A549 (cell line): ENCODE data around the gene CNPY4. TPM values are rescaled to one million over a fixed set of nuclear protein-coding genes. Genes with fewer than 3 reads are reported as not detected.

Experiments used
- ATAC-seq, 2 experiments: fragments of 200-7000 bp in 1 of 2; fragments of >200 bp in 1 of 2; cut with Nextera tagmentation in 1 of 2; cut with Tn5 transposase in 1 of 2; 3 replicates each; pipeline versions ENCODE4 v1.8.0 to v1.9.1; 2018 to 2020; ENCODE audit warnings: mild to moderate bottlenecking in 1 of 2, moderate library complexity in 1 of 2
- CTCF ChIA-PET: fragments of 300-600 bp; sonication (Branson Sonifier 250); formaldehyde crosslinking; extraction: SDS; loops from one replicate; lab custom pipeline; 2021; ENCODE audit warnings: antibody characterized with exemption, inconsistent platforms; lab: Yijun Ruan, JAX
- POLR2A ChIA-PET: fragments of 350-600 bp; formaldehyde crosslinking; extraction: SDS; loops from one replicate; lab custom pipeline; 2021; ENCODE audit warnings: antibody characterized with exemption, inconsistent platforms; lab: Yijun Ruan, JAX
- DNase-seq, 2 experiments: peaks; one replicate each; pipeline versions ENCODE4 v3.0.0 to v3.0.0-alpha.2; 2011 to 2016; ENCODE audit warnings: low read depth in 1 of 2, low spot score in 1 of 2
- FAIRE-seq: peaks from 2 replicates; lab custom pipeline; 2011; peaks lifted over from hg19 to GRCh38; lab: Jason Lieb, UNC
- H3K27ac ChIP-seq, 2 experiments: fragments of >200 bp; sonication (Bioruptor Twin); formaldehyde crosslinking; 3 replicates each; pipeline ENCODE4 v1.5.1; 2016 to 2017
- H3K4me1 ChIP-seq: fragments of >200 bp; sonication (Bioruptor Twin); formaldehyde crosslinking; 3 replicates; pipeline ENCODE4 v1.6.1; 2016
- H3K4me2 ChIP-seq: fragments of >200 bp; sonication (Bioruptor Twin); formaldehyde crosslinking; 3 replicates; pipeline ENCODE4 v1.6.1; 2016
- H3K4me3 ChIP-seq: fragments of >200 bp; sonication (Bioruptor Twin); formaldehyde crosslinking; 3 replicates; pipeline ENCODE4 v1.5.1; 2016
- H3K9me3 ChIP-seq: fragments of >200 bp; sonication (Bioruptor Twin); formaldehyde crosslinking; 3 replicates; pipeline ENCODE4 v1.6.1; 2016
- ATOH8 ChIP-seq: fragments of 250-450 bp; sonication (Bioruptor Pico); IDR thresholded peaks from 2 replicates; pipeline ENCODE4 v1.5.0; 2020; ENCODE audit warnings: low read depth, mild to moderate bottlenecking, moderate library complexity
- BHLHE40 ChIP-seq: IDR thresholded peaks from 2 replicates; pipeline ENCODE4 v1.6.1; 2012; ENCODE audit warnings: low read depth, low read length, inconsistent platforms
- CBX2 ChIP-seq: fragments of 200-600 bp; sonication (generic); IDR thresholded peaks from 2 replicates; pipeline ENCODE4 v1.6.1; 2016; ENCODE audit warnings: low read depth, mild to moderate bottlenecking, borderline replicate concordance
- CEBPB ChIP-seq, 2 experiments: fragments of >200 bp in 1 of 2; sonication (Bioruptor Twin) in 1 of 2; formaldehyde crosslinking in 1 of 2; IDR thresholded peaks; 2 replicates each; pipeline ENCODE4 v1.6.1; 2012 to 2016
- CHD2 ChIP-seq: fragments of 150-350 bp; IDR thresholded peaks from 2 replicates; pipeline ENCODE4 v1.6.1; 2014; ENCODE audit warnings: low read length; ENCODE audit not compliant: partially characterized antibody
- CHD4 ChIP-seq: fragments of 200-600 bp; sonication (generic); IDR thresholded peaks from 2 replicates; pipeline ENCODE4 v1.6.1; 2016; ENCODE audit warnings: antibody characterized with exemption, mild to moderate bottlenecking, borderline replicate concordance
- ELK1 ChIP-seq: fragments of 150-350 bp; IDR thresholded peaks from 2 replicates; pipeline ENCODE4 v1.6.1; 2014; ENCODE audit warnings: low read depth, mild to moderate bottlenecking, low read length
- ESRRA ChIP-seq: fragments of 150-350 bp; IDR thresholded peaks from 2 replicates; pipeline ENCODE4 v1.6.1; 2014; ENCODE audit warnings: mild to moderate bottlenecking, low read length, borderline replicate concordance
- FOSB ChIP-seq: fragments of 250-450 bp; sonication (Bioruptor Pico); IDR thresholded peaks from 2 replicates; pipeline ENCODE4 v1.5.0; 2020; ENCODE audit warnings: mild to moderate bottlenecking, moderate library complexity
- FOSL2 ChIP-seq, 2 experiments: fragments of 450-650 bp in 1 of 2; fragments of >200 bp in 1 of 2; sonication (Bioruptor Twin) in 1 of 2; formaldehyde crosslinking; IDR thresholded peaks; 2 replicates each; pipeline versions ENCODE4 v1.5.0 to v1.6.1; 2016 to 2020; ENCODE audit warnings: mild to moderate bottlenecking in 1 of 2, moderate library complexity in 1 of 2
- HDAC2 ChIP-seq: fragments of 200-600 bp; sonication (generic); IDR thresholded peaks from 2 replicates; pipeline ENCODE4 v1.6.1; 2016
- HES2 ChIP-seq: fragments of >200 bp; sonication (Bioruptor Twin); formaldehyde crosslinking; IDR thresholded peaks from 2 replicates; pipeline ENCODE4 v1.6.1; 2016
- HMGXB4 ChIP-seq: fragments of 250-450 bp; sonication (Bioruptor Pico); IDR thresholded peaks from 2 replicates; pipeline ENCODE4 v1.5.0; 2021; ENCODE audit warnings: mild to moderate bottlenecking, moderate library complexity, borderline replicate concordance
- KDM1A ChIP-seq: fragments of 200-600 bp; sonication (generic); IDR thresholded peaks from 2 replicates; pipeline ENCODE4 v1.6.1; 2016; ENCODE audit warnings: low read depth, mild to moderate bottlenecking
- MAFK ChIP-seq: fragments of 450-650 bp; IDR thresholded peaks from 2 replicates; pipeline ENCODE4 v1.6.1; 2014; ENCODE audit not compliant: partially characterized antibody
- MAX ChIP-seq: IDR thresholded peaks from 2 replicates; pipeline ENCODE4 v1.6.1; 2012
- MYC ChIP-seq: IDR thresholded peaks from 2 replicates; pipeline ENCODE4 v1.6.1; 2012; ENCODE audit warnings: mild to moderate bottlenecking, inconsistent platforms, low read length, improper control_type of control experiment, borderline replicate concordance
- NFE2L2 ChIP-seq: fragments of 150-350 bp; conservative IDR thresholded peaks from 2 replicates; pipeline ENCODE4 v1.6.1; 2014; ENCODE audit warnings: low read length
- NPAS2 ChIP-seq: fragments of 250-450 bp; sonication (Bioruptor Pico); IDR thresholded peaks from 2 replicates; pipeline ENCODE4 v1.8.0; 2022; ENCODE audit warnings: mild to moderate bottlenecking, moderate library complexity, borderline replicate concordance
- PBX3 ChIP-seq: IDR thresholded peaks from 2 replicates; pipeline ENCODE4 v1.6.1; 2012
- POLR2AphosphoS2 ChIP-seq: conservative IDR thresholded peaks from 2 replicates; pipeline ENCODE4 v1.6.1; 2012; ENCODE audit warnings: low read length, improper control_type of control experiment, inconsistent platforms
- RARB ChIP-seq: fragments of 250-450 bp; sonication (Bioruptor Pico); IDR thresholded peaks from 2 replicates; pipeline ENCODE4 v1.8.0; 2021; ENCODE audit warnings: mild to moderate bottlenecking, moderate library complexity
- RCOR1 ChIP-seq: fragments of 150-350 bp; IDR thresholded peaks from 2 replicates; pipeline ENCODE4 v1.6.1; 2014; ENCODE audit warnings: antibody characterized with exemption, low read length, low read depth
- RFX5 ChIP-seq: fragments of 450-650 bp; IDR thresholded peaks from 2 replicates; pipeline ENCODE4 v1.7.1; 2014; ENCODE audit warnings: antibody characterized with exemption, mild to moderate bottlenecking, moderate library complexity
- SMC3 ChIP-seq: fragments of >200 bp; sonication (Bioruptor Twin); formaldehyde crosslinking; IDR thresholded peaks from 3 replicates; pipeline ENCODE4 v1.6.1; 2018; ENCODE audit warnings: inconsistent platforms
- SREBF2 ChIP-seq: fragments of 450-650 bp; IDR thresholded peaks from 2 replicates; pipeline ENCODE4 v1.6.1; 2014; ENCODE audit warnings: mild to moderate bottlenecking, moderate library complexity
- USF2 ChIP-seq: fragments of 450-650 bp; IDR thresholded peaks from 2 replicates; pipeline ENCODE4 v1.6.1; 2014; ENCODE audit warnings: antibody characterized with exemption
- ZNF302 ChIP-seq: fragments of 250-450 bp; sonication (Bioruptor Pico); IDR thresholded peaks from 2 replicates; pipeline ENCODE4 v1.9.0; 2021; ENCODE audit warnings: inconsistent platforms, mild to moderate bottlenecking, moderate library complexity
- WGBS: methylation state at CpG from one replicate; pipeline ENCODE4 v1.1.6; 2017; ENCODE audit errors: missing lambda C conversion rate; 5-methylcytosine and 5-hydroxymethylcytosine counted together
- polyA plus RNA-seq, 4 experiments: library from polyadenylated mRNA; depleted of rRNA in 3 of 4; stranded (reverse); fragments of >200 nt; fragmentation: RNase III in 1 of 4; extraction: RNeasy Plus Mini Kit Qiagen cat#74134 plus additional on column Dnase treatment in 1 of 4; gene quantifications; 2 replicates in 3 of 4; 3 replicates in 1 of 4; pipeline ENCODE4 v1.2.3, GENCODE V29; 2011 to 2017

Gene CNPY4
- polyA plus RNA-seq, 2 of the 4 experiments (the other 2 are of a cell fraction): 11.7 to 22.8 TPM

GRCh38 chr7:100107890-100108289, 11.5 kb upstream of the CNPY4 start:
- no peaks in the 10 kb centered on the region for H3K9me3 ChIP-seq
- CTCF ChIA-PET: no interaction called here
- WGBS: 87% methylated on average over 11 of the region's 11 CpGs
- FAIRE-seq: no peak
- DNase-seq: no peak
- POLR2A ChIA-PET: no interaction called here
- TF ChIP-seq HDAC2 (no peak), USF2 (no peak), ELK1 (no peak), CHD4 (no peak), BHLHE40 (no peak), PBX3 (no peak), MYC (no peak), NFE2L2 (no peak), ATOH8 (no peak), CBX2 (no peak), POLR2AphosphoS2 (no peak), MAFK (no peak), HES2 (no peak), RFX5 (no peak), FOSL2 (IDR thresholded peaks at IDR 0.05) (no peak), FOSL2 (CRISPR knock-in tag; IDR thresholded peaks at IDR 0.05) (no peak)
- no peak overlapping the region for H3K4me2 ChIP-seq
- peaks cover 1% of the 10 kb centered on the region for H3K4me1 ChIP-seq
- no peak for ATAC-seq
- H3K4me3 ChIP-seq: no peak overlapping the region
- H3K27ac ChIP-seq: no peak overlapping the region; a peak in 1 of 6 replicates

- no peak for DNase-seq
- ChIA-PET CTCF (interaction anchor here (0.6 kb wide), 1 partner anchor 174 kb away, joined by 4 read pairs; no protein-coding TSS in a partner anchor), POLR2A (no interaction called here)
- peak; percentile 42 to 67; a peak in 3 of 6 replicates for ATAC-seq
- Histone ChIP-seq H3K4me1 (no peaks in the 10 kb centered on the region), H3K9me3 (no peaks in the 10 kb centered on the region), H3K4me2 (no peak overlapping the region), H3K4me3 (no peak overlapping the region), H3K27ac (no peak overlapping the region)
- TF ChIP-seq RCOR1 (no peak), CBX2 (no peak), PBX3 (no peak), SMC3 (no peak), SREBF2 (no peak), FOSB (CRISPR knock-in tag) (no peak), HMGXB4 (CRISPR knock-in tag) (no peak), RARB (CRISPR knock-in tag) (no peak), KDM1A (no peak), CHD4 (no peak), HES2 (no peak), CEBPB (IDR thresholded peaks at IDR 0.05) (no peak), CHD2 (no peak), ESRRA (no peak), RFX5 (no peak), FOSL2 (IDR thresholded peaks at IDR 0.05) (no peak), FOSL2 (CRISPR knock-in tag; IDR thresholded peaks at IDR 0.05) (no peak), ZNF302 (CRISPR knock-in tag) (no peak), NPAS2 (CRISPR knock-in tag) (no peak), MAX (no peak)
- WGBS: 87% methylated on average over 12 of the region's 12 CpGs
- FAIRE-seq: no peak
Measured at GRCh38 chr7:100109521-100110163, 9.8 kb upstream of the CNPY4 start.
